ENCODE results near the gene ARHGAP15.

The ARHGAP15 gene

DNA sequence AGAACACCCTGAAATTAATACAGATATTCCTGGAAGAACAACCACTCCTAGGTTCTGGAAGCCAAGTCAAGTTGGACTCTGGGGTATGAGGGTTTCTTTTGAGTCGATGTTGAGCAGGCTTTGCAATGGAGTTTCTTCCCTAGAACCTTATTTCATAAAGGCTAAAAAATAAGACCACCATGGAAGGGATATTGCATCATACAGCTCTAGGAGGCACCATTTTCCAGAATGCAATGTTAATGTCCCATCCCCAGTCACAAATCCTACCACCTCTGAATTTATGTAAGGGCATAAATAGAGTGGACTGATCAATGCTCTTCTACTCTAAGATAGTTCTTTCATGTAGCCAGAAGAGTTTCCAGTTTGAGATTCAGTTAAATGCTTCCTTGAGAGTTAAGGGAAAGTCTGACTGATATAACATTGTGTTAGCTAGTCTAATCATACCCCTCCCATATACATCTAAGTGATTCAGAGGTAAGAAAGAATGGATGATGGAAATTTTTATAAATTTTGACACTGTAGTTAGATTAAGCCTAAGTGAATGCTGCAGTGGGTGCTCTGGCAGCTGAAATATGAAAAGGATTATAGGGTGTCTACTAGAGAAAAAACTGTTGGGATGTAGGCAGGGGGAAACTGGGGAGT is 22.0 kb downstream of the ARHGAP15 start:
- H3K4me3 ChIP-seq (ENCODE audit: low read depth, low read length) = no peak overlapping the region
- DNase-seq (ENCODE audit: low read depth) = no peak
- no peak for TF ChIP-seq CTCF (conservative IDR thresholded peaks at IDR 0.05; ENCODE audit: low read depth, low read length)

GRCh38 chr2:143152219-143152618 is 23.0 kb downstream of the ARHGAP15 start:
- TF ChIP-seq CTCF (conservative IDR thresholded peaks at IDR 0.05; ENCODE audit: low read depth, low read length) = no peak
- H3K4me3 ChIP-seq (ENCODE audit: low read depth, low read length) = no peak overlapping the region
- no peak for DNase-seq (ENCODE audit: low read depth)

GRCh38 chr2:143152637-143153036 is 23.4 kb downstream of the ARHGAP15 start:
- DNase-seq (ENCODE audit: low read depth) = no peak
- TF ChIP-seq CTCF (conservative IDR thresholded peaks at IDR 0.05; ENCODE audit: low read depth, low read length) = no peak
- no peak overlapping the region for H3K4me3 ChIP-seq (ENCODE audit: low read depth, low read length)

GRCh38 chr2:143155661-143156060 is 26.4 kb downstream of the ARHGAP15 start:
- TF ChIP-seq CTCF (conservative IDR thresholded peaks at IDR 0.05; ENCODE audit: low read depth, low read length) = no peak

DNA sequence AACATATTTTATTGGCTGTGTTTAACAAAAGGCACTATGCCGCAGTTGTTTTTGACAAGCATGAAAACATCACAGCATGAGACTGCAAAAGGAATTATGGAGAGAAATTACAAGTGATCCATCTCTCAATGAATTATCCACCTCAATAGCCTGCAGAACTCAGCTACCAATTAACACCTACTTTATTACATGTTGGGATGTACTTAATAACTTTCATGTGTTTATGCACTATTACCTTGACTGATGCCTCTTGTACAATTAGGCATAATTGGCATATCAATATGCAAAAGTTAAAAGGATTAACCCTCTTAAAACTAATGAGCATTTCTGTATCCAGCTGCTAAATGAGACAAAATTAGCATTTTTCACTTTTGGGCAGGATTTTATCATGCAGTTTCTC is 27.8 kb downstream of the ARHGAP15 start:
- no peak for DNase-seq (ENCODE audit: low read depth)
- TF ChIP-seq CTCF (conservative IDR thresholded peaks at IDR 0.05; ENCODE audit: low read depth, low read length) = no peak
- H3K4me3 ChIP-seq (ENCODE audit: low read depth, low read length) = no peak overlapping the region

More at GRCh38 chr2:143155661-143156060, 26.4 kb downstream of the ARHGAP15 start:
- no peak for DNase-seq (ENCODE audit: low read depth)
- H3K4me3 ChIP-seq (ENCODE audit: low read depth, low read length) = no peak overlapping the region

- no peak for DNase-seq (ENCODE audit: low read depth)
- no peak overlapping the region for H3K4me3 ChIP-seq (ENCODE audit: low read depth, low read length)
- no peak for TF ChIP-seq CTCF (conservative IDR thresholded peaks at IDR 0.05; ENCODE audit: low read depth, low read length)
These were observed 28.2 kb downstream of the ARHGAP15 start for GRCh38 chr2:143157418-143157817.

DNA sequence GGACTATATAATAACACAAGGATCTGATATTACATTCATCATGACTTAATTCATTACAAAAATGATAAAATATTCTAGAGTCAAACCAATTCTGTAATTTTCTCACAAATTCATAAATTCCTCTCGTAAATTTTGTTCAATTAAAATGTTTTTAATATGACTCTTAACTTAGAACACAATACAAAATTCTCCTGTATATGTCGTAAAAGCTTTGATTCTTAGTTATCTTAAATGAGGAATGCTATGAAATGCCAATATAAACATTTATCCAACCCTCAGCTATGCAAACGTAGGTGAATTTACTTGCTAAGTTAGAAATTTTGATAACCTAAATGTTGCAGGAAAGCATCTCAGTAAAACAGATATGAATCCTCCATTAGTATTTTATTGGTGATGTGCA is 28.9 kb downstream of the ARHGAP15 start:
- DNase-seq (ENCODE audit: low read depth) = no peak
- H3K4me3 ChIP-seq (ENCODE audit: low read depth, low read length) = no peak overlapping the region

More for the DNA sequence above, 28.9 kb downstream of the ARHGAP15 start:
- no peak for TF ChIP-seq CTCF (conservative IDR thresholded peaks at IDR 0.05; ENCODE audit: low read depth, low read length)

All from choroid plexus epithelial cell (primary cell).